HG02938 (cell line): Measurements from ENCODE around the gene IGFBPL1.

Experiments
- ATAC-seq: cut with Tn5 transposase; IDR thresholded peaks from one replicate; pipeline ENCODE4 v1.9.1; 2021; ENCODE audit warnings: mild to moderate bottlenecking, moderate library complexity; ENCODE audit not compliant: unreplicated experiment

Gene IGFBPL1

GRCh38 chr9:38423973-38424843 lies at the start of gene IGFBPL1:
Gene IGFBPL1 (minus strand): TSS chr9:38424454. CDS start chr9:38424424, 30 bp downstream.
- no peak for ATAC-seq

- peak; percentile 60 for ATAC-seq
Measured at GRCh38 chr9:38472583-38473249, 48.5 kb upstream of the IGFBPL1 start.

GRCh38 chr9:38467404-38467803 lies 43.1 kb upstream of the IGFBPL1 start:
- no peak for ATAC-seq

GRCh38 chr9:38453835-38454234 lies 29.6 kb upstream of the IGFBPL1 start:
- ATAC-seq: no peak

GRCh38 chr9:38451162-38451561 lies 26.9 kb upstream of the IGFBPL1 start:
- ATAC-seq: no peak

GRCh38 chr9:38447703-38448102 lies 23.4 kb upstream of the IGFBPL1 start:
- ATAC-seq: no peak

- ATAC-seq: peak; percentile 98
Measured at GRCh38 chr9:38445154-38446043, 21.1 kb upstream of the IGFBPL1 start.

GRCh38 chr9:38443597-38443996 lies 19.3 kb upstream of the IGFBPL1 start:
- ATAC-seq: no peak

- no peak for ATAC-seq
Measured at GRCh38 chr9:38443181-38443580, 18.9 kb upstream of the IGFBPL1 start.

- no peak for ATAC-seq
Measured at GRCh38 chr9:38442473-38443096, 18.3 kb upstream of the IGFBPL1 start.

GRCh38 chr9:38441347-38442085 lies 17.3 kb upstream of the IGFBPL1 start:
- ATAC-seq: no peak

GRCh38 chr9:38440516-38440915 lies 16.3 kb upstream of the IGFBPL1 start:
- ATAC-seq: no peak

GRCh38 chr9:38439916-38440301 lies 15.7 kb upstream of the IGFBPL1 start:
- ATAC-seq: no peak

- ATAC-seq: no peak
Measured at GRCh38 chr9:38439291-38439915, 15.1 kb upstream of the IGFBPL1 start.

- peak; percentile 55 for ATAC-seq
Measured at GRCh38 chr9:38437193-38437823, 13.1 kb upstream of the IGFBPL1 start.

- ATAC-seq: no peak
Measured at GRCh38 chr9:38436708-38437107, 12.5 kb upstream of the IGFBPL1 start.

- ATAC-seq: no peak
Measured at GRCh38 chr9:38435521-38435920, 11.3 kb upstream of the IGFBPL1 start.

GRCh38 chr9:38434853-38435252 lies 10.6 kb upstream of the IGFBPL1 start:
- no peak for ATAC-seq

- ATAC-seq: no peak
Measured at GRCh38 chr9:38434365-38434764, 10.1 kb upstream of the IGFBPL1 start.
